ENCODE measurements around the gene MXI1. TPM values are rescaled to one million over a fixed set of nuclear protein-coding genes. Genes with fewer than 3 reads are reported as not detected.

The MXI1 gene
- 35.8 TPM for total RNA-seq

- ATAC-seq: peak; percentile 45
These were observed at the start of gene MXI1 for GRCh38 chr10:110207011-110207804. Gene MXI1, plus strand, starts transcription at chr10:110207605. Its CDS starts 204 bp downstream, at chr10:110207809.

GRCh38 chr10:110158051-110159005 lies 49.1 kb upstream of the MXI1 start:
- ATAC-seq: no peak

GRCh38 chr10:110160081-110160480 lies 47.3 kb upstream of the MXI1 start:
- ATAC-seq: no peak

GRCh38 chr10:110160522-110160921 lies 46.9 kb upstream of the MXI1 start:
- ATAC-seq: no peak

GRCh38 chr10:110162741-110163145 lies 44.7 kb upstream of the MXI1 start:
- ATAC-seq: no peak

- no peak for ATAC-seq
These were observed 44.1 kb upstream of the MXI1 start for GRCh38 chr10:110163192-110163773.

GRCh38 chr10:110163841-110164240 lies 43.6 kb upstream of the MXI1 start:
- ATAC-seq: no peak

GRCh38 chr10:110165239-110165638 lies 42.2 kb upstream of the MXI1 start:
- ATAC-seq: no peak

- no peak for ATAC-seq
These were observed 40.3 kb upstream of the MXI1 start for GRCh38 chr10:110167149-110167548.

- ATAC-seq: peak; percentile 63
These were observed 38.6 kb upstream of the MXI1 start for GRCh38 chr10:110168601-110169481.

- ATAC-seq: no peak
These were observed 37.8 kb upstream of the MXI1 start for GRCh38 chr10:110169586-110169985.

GRCh38 chr10:110170142-110170971 lies 37.0 kb upstream of the MXI1 start:
- no peak for ATAC-seq

GRCh38 chr10:110171032-110171431 lies 36.4 kb upstream of the MXI1 start:
- peak; percentile 51 for ATAC-seq

- ATAC-seq: no peak
These were observed 35.2 kb upstream of the MXI1 start for GRCh38 chr10:110172155-110172554.

GRCh38 chr10:110174201-110174600 lies 33.2 kb upstream of the MXI1 start:
- ATAC-seq: no peak

- no peak for ATAC-seq
These were observed 32.6 kb upstream of the MXI1 start for GRCh38 chr10:110174816-110175215.

- peak; percentile 32 for ATAC-seq
These were observed 32.0 kb upstream of the MXI1 start for GRCh38 chr10:110175406-110175805.

GRCh38 chr10:110176141-110177030 lies 31.0 kb upstream of the MXI1 start:
- ATAC-seq: no peak

GRCh38 chr10:110179220-110179619 lies 28.2 kb upstream of the MXI1 start:
- ATAC-seq: no peak

GRCh38 chr10:110181451-110181850 lies 26.0 kb upstream of the MXI1 start:
- ATAC-seq: no peak
